GM19468 (cell line): ENCODE results near the gene DSCAML1.

ENCODE experiments used
- ATAC-seq: cut with Tn5 transposase; IDR thresholded peaks from one replicate; pipeline ENCODE4 v1.9.1; 2021; ENCODE audit warnings: mild to moderate bottlenecking, moderate library complexity, moderate number of reproducible peaks; ENCODE audit not compliant: unreplicated experiment; ENCODE audit errors: extremely low read depth

DSCAML1 gene

GRCh38 chr11:117733316-117733715, 63.7 kb downstream of the DSCAML1 start:
- no peak for ATAC-seq

DNA sequence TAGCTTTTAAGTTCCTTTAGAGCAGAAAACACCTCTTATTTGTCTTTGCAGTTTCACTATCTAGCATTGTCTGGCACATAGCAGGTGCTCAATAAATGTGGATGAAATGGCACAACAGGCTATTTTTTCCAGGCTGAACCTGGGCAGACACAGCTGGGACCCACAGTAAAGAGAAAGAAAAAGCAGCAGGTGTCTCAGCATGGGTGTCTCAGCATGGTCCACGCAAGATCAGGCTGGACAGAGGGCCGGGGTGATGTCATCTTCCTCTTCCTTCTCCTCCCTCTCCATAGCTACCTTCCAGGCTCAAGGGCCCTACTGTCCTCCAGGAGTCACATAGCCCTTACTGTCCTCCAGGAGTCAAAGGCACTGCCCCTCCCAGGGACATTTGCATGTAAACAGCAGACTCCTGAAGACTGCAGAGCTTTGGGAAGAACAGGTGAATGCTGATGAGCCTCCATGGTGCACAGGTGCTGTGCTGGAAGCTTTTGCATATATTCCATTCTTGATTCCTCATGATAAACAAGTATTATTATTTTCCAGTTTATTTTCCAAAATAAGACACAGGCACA, 65.2 kb downstream of the DSCAML1 start:
- ATAC-seq, result no peak

DNA sequence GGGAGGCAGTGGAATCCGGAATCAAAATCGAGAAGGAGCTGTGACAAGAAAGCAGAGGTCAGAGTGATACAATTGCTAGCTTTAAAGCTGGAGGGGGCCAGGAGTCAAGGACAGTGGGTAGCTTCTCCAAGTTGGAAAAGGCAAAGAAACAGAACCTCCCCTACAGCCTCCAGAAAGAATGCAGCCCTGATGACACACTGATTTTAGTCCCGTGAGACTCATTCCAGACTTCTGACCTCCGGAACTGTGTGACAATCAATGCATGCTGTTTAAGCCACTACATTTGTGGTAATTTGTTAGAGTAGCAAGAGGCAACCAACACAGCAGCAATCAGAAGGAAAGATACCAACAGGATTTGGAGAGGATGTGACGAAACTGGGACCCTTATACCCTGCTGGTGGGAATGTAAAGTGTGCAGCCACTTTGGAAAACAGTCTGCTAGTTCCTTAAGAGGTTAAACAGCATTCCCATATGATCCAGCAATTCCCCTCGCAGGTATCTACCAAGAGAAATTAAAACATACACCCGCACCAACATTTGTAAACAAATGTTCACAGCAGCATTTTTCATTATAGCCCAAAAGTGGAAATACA, 66.7 kb downstream of the DSCAML1 start:
- no peak for ATAC-seq

GRCh38 chr11:117725048-117725734, 71.8 kb downstream of the DSCAML1 start:
- ATAC-seq, result no peak

DNA sequence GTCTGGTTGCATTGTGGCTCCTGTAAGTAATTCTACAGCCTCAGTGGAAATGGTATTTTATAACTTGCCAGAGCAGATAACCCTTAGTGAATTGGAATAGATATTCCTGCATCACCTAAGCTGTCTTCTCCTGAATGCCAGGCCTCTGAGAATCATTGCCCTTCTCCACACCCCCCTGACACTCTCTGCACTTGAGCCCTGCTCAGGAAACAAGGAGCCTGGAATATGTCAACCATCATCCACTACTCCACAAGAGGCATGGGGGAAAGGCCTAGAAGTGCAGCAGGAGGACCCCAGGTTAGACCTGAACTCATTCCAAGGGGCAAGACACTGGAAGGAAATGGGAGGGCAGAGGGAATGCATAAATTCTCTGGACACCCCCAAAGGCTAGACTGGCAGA, 72.4 kb downstream of the DSCAML1 start:
- ATAC-seq, result no peak

DNA sequence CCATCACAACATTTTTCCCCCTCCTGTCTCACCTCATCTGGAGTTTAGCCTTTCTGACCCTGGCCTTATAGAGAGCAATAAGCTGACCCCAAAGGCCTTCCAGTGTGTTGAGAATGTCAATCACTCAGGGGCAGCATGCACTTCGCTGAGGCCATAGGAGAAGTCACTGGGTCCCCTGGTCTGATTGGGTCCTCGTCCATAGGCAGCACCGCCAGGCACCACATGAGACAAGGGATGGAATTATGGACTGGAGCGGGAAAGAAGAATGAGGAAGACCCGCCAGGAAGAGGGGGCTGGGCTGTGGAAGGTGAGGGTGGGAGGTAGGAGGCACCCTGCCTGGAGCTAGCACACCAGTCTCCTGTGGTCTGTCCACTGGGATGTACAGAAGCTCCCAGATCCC, 72.9 kb downstream of the DSCAML1 start:
- ATAC-seq, result no peak

DNA sequence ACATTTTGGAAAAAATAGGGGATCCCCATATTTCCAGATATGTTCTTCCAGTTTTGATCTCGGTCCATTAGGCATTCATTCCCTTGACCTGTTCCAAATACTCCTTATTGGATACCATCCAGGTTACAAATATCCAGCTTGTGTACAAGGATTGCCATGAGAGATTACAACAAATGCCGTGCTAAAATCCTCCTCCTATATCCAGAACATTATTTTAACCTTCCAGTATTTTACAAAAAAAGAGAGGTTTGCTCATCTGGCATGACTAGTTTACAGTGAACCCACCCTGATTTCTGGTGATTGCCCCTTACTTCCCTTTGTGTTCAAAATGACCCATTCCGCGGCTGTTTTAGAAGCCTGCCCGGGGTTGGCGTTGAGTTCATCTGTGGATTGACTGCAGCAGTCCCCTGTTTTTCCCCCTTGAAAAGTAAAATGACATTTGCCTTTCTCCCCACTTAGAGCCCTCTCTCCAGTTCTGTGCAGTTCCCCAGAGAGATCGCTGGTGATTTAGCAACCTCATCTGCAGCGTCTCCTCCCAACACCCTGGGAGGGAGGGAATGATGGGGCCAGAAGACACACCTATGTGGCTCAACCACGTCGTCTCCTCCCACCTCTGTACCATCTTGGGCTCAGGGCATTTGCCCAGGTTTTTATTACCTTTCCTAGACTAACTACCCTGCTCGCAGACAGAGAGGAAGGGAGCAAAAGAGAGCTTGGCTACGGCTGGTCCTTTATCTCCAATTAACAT, 73.6 kb downstream of the DSCAML1 start:
- ATAC-seq, result no peak

DNA sequence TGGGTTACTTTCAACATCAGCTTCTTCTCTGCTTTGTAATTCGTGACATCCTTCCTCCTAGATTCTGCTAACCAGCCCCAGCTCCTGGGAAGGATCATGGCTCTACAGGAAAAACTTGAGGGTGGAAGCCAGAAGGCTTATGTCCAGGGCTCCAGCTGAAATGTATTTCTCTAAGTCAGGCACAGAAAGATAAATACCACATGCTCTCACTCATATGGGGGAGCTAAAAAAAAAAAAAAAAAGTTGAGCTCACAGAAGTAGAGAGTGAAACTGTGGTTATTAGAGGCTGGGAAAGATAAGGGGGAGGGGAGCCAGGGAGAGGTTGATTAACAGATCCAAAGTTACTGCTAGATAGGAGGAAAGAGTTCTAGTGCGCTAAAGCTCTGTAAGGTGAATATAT, 74.9 kb downstream of the DSCAML1 start:
- ATAC-seq, result no peak

GRCh38 chr11:117720061-117720511, 76.9 kb downstream of the DSCAML1 start:
- ATAC-seq, result no peak

DNA sequence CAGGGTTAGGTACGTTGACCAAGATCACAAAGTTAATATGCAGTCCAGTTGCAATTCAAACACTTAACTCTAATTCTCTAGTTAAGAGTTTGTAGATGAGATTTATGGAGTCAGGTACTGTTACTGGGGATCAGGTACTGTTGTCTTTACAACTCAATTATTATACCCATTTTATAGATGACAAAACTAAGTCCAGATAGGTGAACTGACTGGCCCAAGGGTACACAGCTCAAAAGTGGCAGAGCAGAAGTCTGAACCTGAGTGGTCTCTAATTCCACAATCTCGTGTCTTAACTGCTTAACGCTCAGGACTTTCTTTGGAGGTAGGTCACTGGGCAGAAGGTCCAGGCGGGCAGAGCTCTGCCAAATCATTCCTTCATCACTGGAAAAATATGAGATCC, 77.5 kb downstream of the DSCAML1 start:
- ATAC-seq, result no peak

GRCh38 chr11:117717485-117718314, 79.3 kb downstream of the DSCAML1 start:
- no peak for ATAC-seq

- no peak for ATAC-seq
Measured at GRCh38 chr11:117716521-117717440, 80.2 kb downstream of the DSCAML1 start.

GRCh38 chr11:117715801-117716200, 81.2 kb downstream of the DSCAML1 start:
- no peak for ATAC-seq

GRCh38 chr11:117713538-117713991, 83.5 kb downstream of the DSCAML1 start:
- no peak for ATAC-seq

GRCh38 chr11:117712530-117712929, 84.5 kb downstream of the DSCAML1 start:
- no peak for ATAC-seq

- no peak for ATAC-seq
Measured at GRCh38 chr11:117711331-117711730, 85.7 kb downstream of the DSCAML1 start.

DNA sequence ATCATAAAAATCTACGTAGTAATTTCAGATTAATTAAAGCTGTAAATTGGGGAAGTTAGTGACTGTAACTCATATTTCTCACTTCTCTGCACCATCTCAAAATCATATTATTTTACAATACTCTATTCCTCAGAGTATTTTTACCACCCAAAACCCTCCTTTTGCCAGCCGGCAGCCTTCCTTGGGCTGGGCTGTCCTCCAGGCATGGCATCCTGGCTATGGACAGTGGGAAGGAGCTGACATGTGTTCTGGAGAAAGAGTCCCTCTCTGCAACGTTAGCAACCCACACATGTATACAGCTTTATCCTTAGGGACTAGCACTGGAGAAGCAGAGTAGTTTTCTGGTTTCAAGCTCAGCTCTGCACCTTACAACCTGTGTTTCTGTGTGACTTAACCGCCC, 86.8 kb downstream of the DSCAML1 start:
- no peak for ATAC-seq

DNA sequence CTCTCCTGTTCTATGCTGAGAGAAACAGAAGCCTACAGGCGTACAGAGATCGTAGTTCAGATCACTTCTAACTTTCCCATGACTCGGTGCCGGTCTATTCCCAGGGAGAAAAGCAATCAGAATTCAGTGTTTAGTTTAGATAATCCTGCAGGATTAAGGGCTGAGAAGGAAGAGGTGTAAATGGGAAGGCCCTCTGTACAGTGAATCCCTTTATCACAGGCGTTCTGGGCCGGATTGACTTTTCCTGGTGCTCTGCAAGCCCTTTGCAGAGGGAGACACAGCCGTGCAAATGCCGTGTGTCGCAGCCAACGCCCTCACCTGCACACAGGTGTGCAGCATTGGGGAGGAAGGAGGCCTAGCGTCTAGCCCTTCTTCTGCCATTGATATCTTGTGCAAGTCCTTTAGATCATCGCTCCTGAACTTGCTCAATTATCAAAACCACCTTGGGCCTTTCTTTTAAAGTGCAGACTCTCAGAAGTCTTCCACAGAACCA, 90.6 kb downstream of the DSCAML1 start:
- ATAC-seq, result no peak

GRCh38 chr11:117705866-117706265, 91.2 kb downstream of the DSCAML1 start:
- ATAC-seq, result no peak
